ENCODE data around the gene ASH1L. TPM values are rescaled to one million over a fixed set of nuclear protein-coding genes. Genes with fewer than 3 reads are reported as not detected.

Gene ASH1L
- total RNA-seq, 1 donor from 2014 or later, result 43.0 TPM

- no peaks in the 10 kb centered on the region for H3K36me3 Mint-ChIP-seq (ENCODE audit: unreplicated experiment)
- peaks cover 14% of the 10 kb centered on the region for H3K9me3 Mint-ChIP-seq (ENCODE audit: unreplicated experiment)
- H3K4me1 Mint-ChIP-seq (ENCODE audit: low read depth, unreplicated experiment), result peaks cover 8% of the 10 kb centered on the region
- no peak for TF ChIP-seq CTCF (IDR thresholded peaks at IDR 0.05; ENCODE audit: partially characterized antibody, unreplicated experiment)
- DNase-seq, result no peak
- peak overlapping the region; percentile 98 for H3K4me3 Mint-ChIP-seq (ENCODE audit: unreplicated experiment)
- peak overlapping the region; percentile 81 for H3K27ac Mint-ChIP-seq (ENCODE audit: unreplicated experiment)
- peaks cover 24% of the 10 kb centered on the region for H3K27me3 Mint-ChIP-seq (ENCODE audit: unreplicated experiment)
Measured at GRCh38 chr1:155309423-155310021, 253.1 kb downstream of the ASH1L start.

DNA sequence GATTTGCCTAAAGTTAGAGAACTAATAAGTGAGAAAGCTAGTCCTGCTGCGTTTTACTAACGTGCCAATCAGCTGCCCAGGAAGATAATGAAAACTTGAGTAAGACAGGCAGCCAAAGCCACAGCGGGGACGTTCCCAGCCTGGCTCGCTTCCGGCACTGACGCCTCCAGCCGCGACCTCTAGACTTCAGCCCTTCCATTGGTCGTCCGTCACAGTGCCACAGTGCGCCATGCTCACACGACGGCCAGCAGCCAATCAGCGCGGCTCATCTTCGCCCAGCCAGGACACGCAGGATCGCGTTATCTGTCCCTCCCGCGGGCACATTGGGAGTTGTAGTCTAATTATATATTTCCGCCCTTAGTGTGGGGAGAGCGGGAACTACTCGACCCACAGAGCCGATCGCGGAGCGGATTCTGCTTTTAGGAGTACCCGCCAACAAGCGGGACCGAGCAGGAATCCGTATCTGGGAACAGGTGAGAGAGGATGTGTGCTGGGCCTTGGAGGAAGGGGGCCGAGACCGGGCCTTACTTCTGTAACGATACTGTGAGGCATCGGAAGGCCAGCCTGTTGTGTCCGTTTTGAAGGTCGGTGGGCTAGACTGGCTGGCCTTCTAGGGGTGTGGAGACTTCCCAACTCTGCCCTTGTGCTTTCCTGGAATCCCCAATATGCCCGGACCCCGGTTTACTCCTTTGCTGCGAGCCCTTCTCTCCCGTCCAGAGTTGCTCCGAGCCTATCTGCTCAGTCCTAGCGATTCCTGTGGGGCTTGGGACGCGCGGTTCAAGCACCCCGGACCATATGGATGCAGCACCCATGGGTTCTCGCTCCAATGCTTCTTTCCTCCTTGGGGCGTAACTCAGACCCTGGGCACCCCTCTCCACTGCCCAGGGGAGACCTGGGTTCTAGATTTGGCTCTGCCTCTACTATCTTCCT, 253.8 kb downstream of the ASH1L start, which contains the start of gene FDPS:
FDPS (plus strand) TSS at position 374 of the 930 bp plus-strand sequence. CDS start 924 bp downstream, outside the sequence.
- peaks cover 15% of the 10 kb centered on the region for H3K9me3 Mint-ChIP-seq (ENCODE audit: unreplicated experiment)
- H3K27ac Mint-ChIP-seq (ENCODE audit: unreplicated experiment), result peak within 1 kb of the TSS; percentile 81
- no peaks in the 10 kb centered on the region for H3K36me3 Mint-ChIP-seq (ENCODE audit: unreplicated experiment)
- peaks cover 24% of the 10 kb centered on the region for H3K27me3 Mint-ChIP-seq (ENCODE audit: unreplicated experiment)
- H3K4me3 Mint-ChIP-seq (ENCODE audit: unreplicated experiment), result peak within 1 kb of the TSS; percentile 98
- peak; percentile 93 for DNase-seq
- peak; percentile 11 for TF ChIP-seq CTCF (IDR thresholded peaks at IDR 0.05; ENCODE audit: partially characterized antibody, unreplicated experiment)
- H3K4me1 Mint-ChIP-seq (ENCODE audit: low read depth, unreplicated experiment), result peaks cover 8% of the 10 kb centered on the region

DNA sequence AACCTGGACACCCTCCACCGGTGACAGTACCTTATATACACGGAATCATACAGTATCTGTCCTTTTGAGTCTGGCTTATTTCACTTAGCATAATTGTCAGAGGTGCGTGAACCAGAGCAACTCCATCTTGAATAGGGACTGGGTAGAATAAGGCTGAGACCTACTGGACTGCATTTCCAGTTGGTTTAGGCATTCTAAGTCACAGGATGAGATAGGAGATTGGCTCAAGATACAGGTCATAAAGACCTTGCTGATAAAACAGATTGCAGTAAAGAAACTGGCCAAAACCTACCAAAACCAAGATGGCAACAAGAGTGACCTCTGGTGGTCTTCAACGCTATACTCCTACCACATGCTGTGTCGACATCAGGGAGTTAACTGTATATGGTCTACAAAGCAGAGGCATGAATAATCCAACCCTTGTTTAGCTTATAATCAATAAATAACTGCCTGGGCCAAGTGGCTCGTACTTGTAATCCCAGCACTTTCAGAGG, 255.3 kb downstream of the ASH1L start:
- peak overlapping the region; percentile 57 for H3K4me3 Mint-ChIP-seq (ENCODE audit: unreplicated experiment)
- H3K4me1 Mint-ChIP-seq (ENCODE audit: low read depth, unreplicated experiment), result peaks cover 10% of the 10 kb centered on the region
- peak; percentile 43 for TF ChIP-seq CTCF (IDR thresholded peaks at IDR 0.05; ENCODE audit: partially characterized antibody, unreplicated experiment)
- no peaks in the 10 kb centered on the region for H3K36me3 Mint-ChIP-seq (ENCODE audit: unreplicated experiment)
- H3K9me3 Mint-ChIP-seq (ENCODE audit: unreplicated experiment), result peaks cover 18% of the 10 kb centered on the region
- DNase-seq, result no peak
- H3K27me3 Mint-ChIP-seq (ENCODE audit: unreplicated experiment), result peaks cover 21% of the 10 kb centered on the region
- H3K27ac Mint-ChIP-seq (ENCODE audit: unreplicated experiment), result peak overlapping the region; percentile 72

DNA sequence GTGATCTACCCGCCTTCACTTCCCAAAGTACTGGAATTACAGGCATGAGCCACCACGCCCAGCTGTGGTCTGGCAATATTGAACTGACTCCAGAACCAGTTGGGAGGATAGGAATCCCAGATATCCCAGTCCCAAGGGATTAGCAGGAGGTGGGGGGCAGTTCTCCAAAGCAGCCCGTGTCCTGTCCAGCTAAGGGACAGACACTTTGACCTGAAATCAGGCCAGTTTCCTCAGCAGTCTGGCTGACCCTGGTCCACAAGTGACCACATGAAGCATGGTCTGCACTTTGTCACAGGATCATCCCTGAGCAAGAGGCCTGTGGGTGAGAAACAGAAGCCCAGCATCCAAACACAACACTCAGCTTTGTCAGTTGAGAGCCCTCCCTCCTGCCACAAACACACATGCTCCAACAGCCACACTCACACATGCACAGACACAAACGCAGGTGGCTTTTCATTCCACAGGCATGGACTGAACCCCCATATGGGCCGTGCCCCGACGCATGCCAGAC, 256.7 kb downstream of the ASH1L start:
- Mint-ChIP-seq H3K27ac (ENCODE audit: unreplicated experiment) (peak overlapping the region; percentile 33), H3K27me3 (ENCODE audit: unreplicated experiment) (peaks cover 22% of the 10 kb centered on the region), H3K36me3 (ENCODE audit: unreplicated experiment) (no peaks in the 10 kb centered on the region), H3K9me3 (ENCODE audit: unreplicated experiment) (peaks cover 18% of the 10 kb centered on the region), H3K4me3 (ENCODE audit: unreplicated experiment) (peak overlapping the region; percentile 32), H3K4me1 (ENCODE audit: low read depth, unreplicated experiment) (peaks cover 5% of the 10 kb centered on the region)
- no peak for DNase-seq
- no peak for TF ChIP-seq CTCF (IDR thresholded peaks at IDR 0.05; ENCODE audit: partially characterized antibody, unreplicated experiment)

Measured in glutamatergic neuron (in vitro differentiated cells).